Esophagus (tissue), 2 donors: ENCODE data around the gene PCLAF. TPM values are rescaled to one million over a fixed set of nuclear protein-coding genes. Genes with fewer than 3 reads are reported as not detected.

Source experiments
- H3K27ac ChIP-seq, 2 donors: one replicate each; pipeline ENCODE4 v1.5.1; 2013; ENCODE audit warnings: low read depth in 2 of 2, mild to moderate bottlenecking in 2 of 2, inconsistent platforms in 1 of 2, low read length in 1 of 2, moderate library complexity in 1 of 2
- H3K27me3 ChIP-seq, 2 donors: one replicate each; pipeline ENCODE4 v1.6.1; 2013; ENCODE audit warnings: low read length in 2 of 2, control low read depth in 1 of 2, mild to moderate bottlenecking in 1 of 2; ENCODE audit not compliant: insufficient read depth in 2 of 2, control insufficient read depth in 1 of 2
- H3K36me3 ChIP-seq, 2 donors: one replicate each; pipeline ENCODE4 v1.6.1; 2013; ENCODE audit warnings: low read length in 1 of 2; ENCODE audit not compliant: control insufficient read depth in 2 of 2, insufficient read depth in 2 of 2
- H3K4me1 ChIP-seq, 2 donors: one replicate each; pipeline ENCODE4 v1.6.1; 2013; ENCODE audit warnings: low read length in 1 of 2; ENCODE audit not compliant: control insufficient read depth in 2 of 2, insufficient read depth in 2 of 2
- H3K4me3 ChIP-seq, 2 donors: one replicate each; pipeline ENCODE4 v1.5.1; 2013; ENCODE audit warnings: low read length in 2 of 2, mild to moderate bottlenecking in 2 of 2, low read depth in 1 of 2, moderate library complexity in 1 of 2
- H3K9me3 ChIP-seq, 2 donors: one replicate each; pipeline ENCODE4 v1.6.1; 2013; ENCODE audit warnings: mild to moderate bottlenecking in 2 of 2, low read depth in 1 of 2, low read length in 1 of 2, moderate library complexity in 1 of 2; ENCODE audit not compliant: control insufficient read depth in 2 of 2, insufficient read depth in 1 of 2
- WGBS, 2 donors: extraction: QIAGEN DNeasy Blood & Tissue Kit; methylation state at CpG; one replicate each; pipeline ENCODE4 v1.1.7; 2013; 5-methylcytosine and 5-hydroxymethylcytosine counted together
- polyA plus RNA-seq, 2 donors: library from polyadenylated mRNA; stranded (reverse); fragments of 200-250 nt; gene quantifications; one replicate each; pipeline ENCODE4 v1.2.3, GENCODE V29; 2013
- donor health status: healthy with polysubstance abuse.
- donor health status: Bipolar disorder and iron deficiency.

PCLAF gene, protein sequence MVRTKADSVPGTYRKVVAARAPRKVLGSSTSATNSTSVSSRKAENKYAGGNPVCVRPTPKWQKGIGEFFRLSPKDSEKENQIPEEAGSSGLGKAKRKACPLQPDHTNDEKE
- polyA plus RNA-seq: 10 to 100 TPM; 50.6 to 54.4 TPM

DNA sequence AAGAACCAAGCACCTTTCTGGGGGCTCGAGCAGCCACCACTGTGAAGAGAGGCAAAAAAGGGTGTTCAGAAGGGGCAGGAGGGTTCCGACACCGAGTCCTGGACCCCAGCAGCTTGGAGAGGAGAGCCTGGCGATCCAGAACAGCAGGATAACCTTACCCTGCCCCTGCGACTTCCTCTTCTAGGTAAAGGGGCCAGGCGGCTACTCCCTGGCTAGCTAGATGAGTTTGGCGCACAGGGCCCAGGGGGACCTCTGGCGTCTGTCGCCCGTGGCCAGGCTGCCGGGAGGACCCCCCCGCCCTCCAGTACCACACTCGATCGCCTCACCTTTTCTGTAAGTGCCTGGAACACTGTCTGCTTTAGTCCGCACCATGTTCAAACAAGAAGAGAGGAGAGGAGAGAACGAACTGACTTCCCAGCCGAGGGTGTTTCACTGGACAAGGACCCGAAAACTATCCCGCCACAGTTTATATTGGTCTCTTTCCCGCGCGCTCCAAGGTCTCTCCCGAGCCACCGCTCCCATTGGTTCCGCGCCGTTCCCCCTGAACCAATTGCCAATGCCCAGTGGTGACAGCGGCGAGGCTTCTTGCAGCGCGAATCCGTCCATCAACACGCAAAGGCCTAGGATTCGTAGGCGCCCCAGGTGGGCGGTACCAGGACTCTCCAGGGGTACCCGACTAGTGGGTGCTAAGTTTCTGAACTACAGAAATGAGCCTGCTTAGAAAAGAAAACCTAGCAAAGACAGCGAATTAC is at the start of gene PCLAF:
Gene PCLAF (minus strand): TSS at position 442 of the 752 bp plus-strand sequence. CDS start 70 bp downstream, at position 372.
- Histone ChIP-seq H3K36me3 (no peaks in the 10 kb centered on the region), H3K4me1 (no peaks in the 10 kb centered on the region), H3K9me3 (no peaks in the 10 kb centered on the region), H3K27ac (no peak within 1 kb of the TSS), H3K27me3 (no peaks in the 10 kb centered on the region), H3K4me3 (peak within 1 kb of the TSS; percentile 52 to 74)
- WGBS, 2 donors: 1% methylated on average over 38 of the region's 38 CpGs

DNA sequence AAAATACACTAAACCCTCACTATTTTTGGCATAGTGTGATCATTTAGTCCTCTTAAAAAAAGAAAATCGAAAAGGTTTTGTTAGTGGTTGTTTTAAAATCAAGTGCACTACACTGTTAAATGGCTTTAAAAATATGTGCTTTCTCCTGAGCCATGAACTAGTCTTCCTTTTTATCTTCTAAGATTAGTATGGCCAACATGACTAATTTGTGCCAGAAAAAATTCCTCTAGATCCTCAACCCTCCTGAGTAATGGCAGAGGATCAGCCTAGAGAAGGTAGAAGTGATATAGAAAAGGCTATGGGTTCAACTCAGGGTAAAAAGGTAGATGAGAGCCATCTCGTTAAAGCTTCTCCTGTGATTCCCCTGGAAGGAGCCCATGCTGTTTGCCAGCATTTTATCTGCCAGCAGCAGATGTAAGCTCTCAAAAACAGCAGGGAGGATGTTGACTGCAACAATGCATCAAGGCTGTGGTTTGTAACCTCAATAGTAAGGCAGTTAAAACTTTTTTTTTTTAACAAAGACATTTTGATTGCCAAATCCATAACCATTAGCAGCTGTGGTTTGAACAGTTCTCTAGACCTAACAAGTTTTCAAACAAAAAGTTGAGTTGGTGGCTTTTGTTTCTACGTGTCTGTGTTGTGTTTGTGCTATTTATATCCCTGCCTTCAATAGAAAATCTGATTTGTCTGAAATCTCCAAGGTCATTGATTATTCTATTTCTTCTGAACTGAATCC is 48.9 kb upstream of the PCLAF start:
- Histone ChIP-seq H3K4me1 (no peaks in the 10 kb centered on the region), H3K27ac (no peak overlapping the region), H3K9me3 (no peaks in the 10 kb centered on the region), H3K36me3 (no peaks in the 10 kb centered on the region), H3K27me3 (no peaks in the 10 kb centered on the region), H3K4me3 (no peak overlapping the region)
- WGBS, 2 donors: 18 to 23% methylated on average over 3 of the region's 3 CpGs

DNA sequence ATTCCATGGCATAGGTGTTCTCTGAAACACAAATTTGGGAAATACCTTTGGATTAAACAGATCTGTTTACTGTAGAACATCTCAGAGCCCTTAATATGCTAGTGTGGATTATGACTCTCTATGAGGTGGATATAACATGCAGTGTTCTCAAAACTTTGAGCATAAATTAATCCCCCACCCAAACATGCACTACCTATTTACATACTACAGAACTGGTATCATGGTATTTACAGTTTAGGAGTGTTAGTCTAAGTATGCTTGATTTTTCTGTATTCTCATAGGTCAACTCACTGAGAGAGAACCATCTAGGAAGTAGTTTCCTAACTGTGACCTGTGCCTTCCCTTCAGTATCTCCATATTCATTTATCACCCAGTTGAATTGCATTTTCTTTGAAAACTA is 48.2 kb upstream of the PCLAF start:
- H3K27ac ChIP-seq: no peak overlapping the region
- H3K4me1 ChIP-seq: no peaks in the 10 kb centered on the region
- no peaks in the 10 kb centered on the region for H3K9me3 ChIP-seq
- no peak overlapping the region for H3K4me3 ChIP-seq
- no peaks in the 10 kb centered on the region for H3K27me3 ChIP-seq
- no peaks in the 10 kb centered on the region for H3K36me3 ChIP-seq

DNA sequence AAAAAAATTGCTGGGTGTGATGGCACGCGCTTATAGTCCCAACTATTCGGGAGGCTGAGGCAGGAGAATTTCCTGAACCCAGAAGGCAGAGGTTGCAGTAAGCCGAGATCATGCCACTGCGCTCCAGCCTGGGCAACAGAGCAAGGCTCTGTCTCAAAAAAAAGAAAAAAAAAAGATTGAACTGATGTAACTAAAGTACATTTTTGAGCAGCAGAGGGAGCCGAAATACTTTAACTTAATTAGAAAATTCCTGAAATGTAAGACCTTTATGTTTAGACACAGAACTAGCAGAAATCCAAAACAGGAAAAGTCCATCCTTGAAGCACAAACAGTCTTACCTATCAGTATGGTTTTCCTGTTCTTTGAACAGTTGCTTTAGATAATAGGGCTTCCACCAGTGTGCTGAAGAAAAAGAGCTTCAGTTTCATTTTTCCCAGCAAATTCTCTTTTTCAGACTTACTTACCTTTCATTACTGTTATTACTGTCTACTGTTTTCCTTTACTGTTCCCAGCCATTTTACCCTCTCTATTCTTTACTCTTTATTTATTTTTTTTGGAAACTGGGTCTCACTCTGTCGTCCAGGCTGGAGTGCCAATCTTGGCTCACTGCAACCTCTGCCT is 45.7 kb upstream of the PCLAF start:
- Histone ChIP-seq H3K36me3 (no peaks in the 10 kb centered on the region), H3K9me3 (no peaks in the 10 kb centered on the region), H3K4me3 (no peak overlapping the region), H3K27ac (no peak overlapping the region), H3K27me3 (no peaks in the 10 kb centered on the region), H3K4me1 (no peaks in the 10 kb centered on the region)
- 78 to 79% methylated on average over 7 of the region's 7 CpGs for WGBS, 2 donors

DNA sequence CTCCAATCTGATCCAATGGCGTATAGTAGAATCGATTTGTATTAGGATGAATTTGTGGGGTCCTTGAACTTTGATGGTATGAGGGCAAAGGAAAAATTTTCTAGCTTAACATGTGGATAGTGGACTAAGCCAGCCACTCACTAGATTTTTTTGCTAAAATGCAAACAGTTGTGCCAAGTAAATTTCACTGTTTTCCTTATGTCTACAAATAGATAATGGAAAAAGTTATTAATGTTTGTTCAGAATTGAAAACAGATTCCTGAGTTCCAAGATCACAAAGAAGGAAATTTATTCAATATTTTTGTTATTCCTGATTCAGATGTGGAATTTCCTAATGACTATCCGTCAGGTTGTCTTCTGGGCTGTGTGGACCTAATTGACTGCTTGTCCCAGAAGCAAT is 44.0 kb upstream of the PCLAF start:
- Histone ChIP-seq H3K27me3 (no peaks in the 10 kb centered on the region), H3K4me3 (no peak overlapping the region), H3K4me1 (no peaks in the 10 kb centered on the region), H3K36me3 (peaks cover 0 to 4% of the 10 kb centered on the region in 2 donors), H3K27ac (no peak overlapping the region), H3K9me3 (no peaks in the 10 kb centered on the region)
- WGBS, 2 donors: 82 to 88% methylated on average over 3 of the region's 3 CpGs

DNA sequence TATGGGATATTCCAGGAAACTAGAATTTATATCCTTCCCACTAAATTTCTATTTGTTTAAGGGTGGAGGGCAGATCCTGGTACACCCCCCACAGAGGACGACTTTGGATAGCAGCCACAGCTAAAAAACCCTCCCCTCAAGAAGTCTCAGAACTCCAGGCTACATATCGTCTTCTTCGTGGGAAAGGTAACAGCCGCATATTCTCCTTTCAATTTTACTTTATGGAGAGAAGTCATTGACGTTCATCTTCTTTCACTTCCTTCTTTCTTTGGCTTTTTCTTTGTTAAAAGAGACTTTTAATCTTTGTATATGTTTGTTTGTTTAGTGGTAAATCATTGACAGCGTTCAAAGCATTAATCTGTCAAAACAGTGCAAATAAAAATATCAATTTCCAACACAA is 42.7 kb upstream of the PCLAF start:
- no peaks in the 10 kb centered on the region for H3K4me1 ChIP-seq
- H3K36me3 ChIP-seq: peaks cover 0 to 4% of the 10 kb centered on the region in 2 donors
- H3K27me3 ChIP-seq: no peaks in the 10 kb centered on the region
- no peak overlapping the region for H3K4me3 ChIP-seq
- WGBS, 2 donors: 65 to 80% methylated on average over 6 of the region's 6 CpGs
- H3K9me3 ChIP-seq: no peaks in the 10 kb centered on the region
- H3K27ac ChIP-seq: no peak overlapping the region

DNA sequence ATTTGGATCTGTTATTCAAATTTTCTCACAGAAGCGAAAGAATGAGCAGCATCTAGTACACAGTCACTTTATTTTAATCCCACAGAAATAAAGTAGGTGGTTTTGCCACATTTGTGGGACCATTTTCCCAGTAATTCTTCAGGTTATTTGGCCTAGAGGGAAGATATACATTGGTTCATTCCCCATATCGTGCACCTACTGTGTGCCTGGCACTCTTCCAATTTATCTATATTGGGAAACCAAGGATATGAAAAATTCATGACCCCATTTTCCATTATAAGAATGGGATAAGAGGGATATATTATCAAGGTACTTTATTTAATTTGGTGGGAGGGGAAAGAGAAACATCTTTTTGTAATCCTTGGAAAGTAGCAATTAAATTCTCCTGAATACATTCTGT is 41.5 kb upstream of the PCLAF start:
- no peaks in the 10 kb centered on the region for H3K4me1 ChIP-seq
- H3K36me3 ChIP-seq: peaks cover 0 to 7% of the 10 kb centered on the region in 2 donors
- no peaks in the 10 kb centered on the region for H3K27me3 ChIP-seq
- 86 to 88% methylated on average over 2 of the region's 2 CpGs for WGBS, 2 donors
- no peak overlapping the region for H3K27ac ChIP-seq
- no peaks in the 10 kb centered on the region for H3K9me3 ChIP-seq
- H3K4me3 ChIP-seq: no peak overlapping the region

DNA sequence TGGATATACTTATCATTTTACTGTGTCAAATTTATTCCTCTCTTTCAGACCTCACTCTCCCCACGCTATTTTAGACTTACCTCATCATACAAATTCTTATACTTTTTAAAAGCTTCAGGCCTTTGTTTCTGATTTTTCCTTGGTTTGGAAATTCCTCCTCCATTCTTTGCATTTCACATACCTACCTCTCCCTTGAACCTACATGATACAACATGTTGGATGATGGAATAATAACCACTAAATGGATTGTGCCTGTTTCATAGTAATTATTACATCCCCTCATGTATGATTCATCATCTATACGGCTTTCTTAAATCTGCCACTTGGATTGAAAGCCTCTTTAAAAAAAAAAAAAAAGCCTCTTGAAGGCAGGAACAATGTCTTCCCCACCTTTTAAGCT is 31.0 kb upstream of the PCLAF start:
- no peaks in the 10 kb centered on the region for H3K4me1 ChIP-seq
- no peak overlapping the region for H3K27ac ChIP-seq
- 55 to 65% methylated on average over 2 of the region's 2 CpGs for WGBS, 2 donors
- no peak overlapping the region for H3K4me3 ChIP-seq
- no peaks in the 10 kb centered on the region for H3K27me3 ChIP-seq
- no peaks in the 10 kb centered on the region for H3K9me3 ChIP-seq
- H3K36me3 ChIP-seq: peaks cover 0 to 4% of the 10 kb centered on the region in 2 donors

DNA sequence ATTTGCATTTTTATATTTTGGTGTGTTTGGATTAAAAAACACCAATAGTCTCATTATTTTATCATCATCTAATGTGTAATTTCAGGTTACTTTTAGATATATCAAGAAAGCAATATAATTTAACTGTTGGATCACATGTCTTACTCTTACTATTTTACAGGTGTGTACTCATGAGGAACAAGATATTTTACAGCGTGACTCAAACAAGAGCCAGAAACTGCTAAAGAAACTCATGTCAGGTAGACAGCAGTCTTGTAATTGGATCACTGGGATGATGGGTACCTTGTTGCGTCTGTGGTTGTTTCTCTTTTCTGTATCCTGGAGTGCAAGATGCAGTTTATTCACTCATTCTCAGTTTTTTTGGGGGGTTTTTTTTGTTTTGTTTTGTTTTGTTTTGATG is 19.3 kb upstream of the PCLAF start:
- Histone ChIP-seq H3K4me1 (no peaks in the 10 kb centered on the region), H3K27me3 (no peaks in the 10 kb centered on the region), H3K27ac (no peak overlapping the region), H3K4me3 (no peak overlapping the region), H3K36me3 (peaks cover 5 to 8% of the 10 kb centered on the region in 2 donors), H3K9me3 (no peaks in the 10 kb centered on the region)
- WGBS, 2 donors: 94 to 96% methylated on average over 2 of the region's 2 CpGs
